ENCODE data around the gene PTPN7. TPM values are rescaled to one million over a fixed set of nuclear protein-coding genes. Genes with fewer than 3 reads are reported as not detected.

PTPN7 gene
- total RNA-seq, 1 experiment from 2014 or later: not detected

GRCh38 chr1:202155478-202156021, 4.9 kb downstream of the PTPN7 start:
- intact Hi-C loops (cut with micrococcal nuclease): no loop called here
- no TSS peak for BruUV-seq (replicated peaks)
- Mint-ChIP-seq H3K4me1 (ENCODE audit: insufficient read depth, unreplicated experiment) (peaks cover 14% of the 10 kb centered on the region), H3K36me3 (ENCODE audit: insufficient read depth, unreplicated experiment) (peaks cover 1% of the 10 kb centered on the region), H3K4me3 (ENCODE audit: unreplicated experiment) (no peak overlapping the region), H3K27ac (ENCODE audit: low read depth, unreplicated experiment) (no peak overlapping the region), H3K27me3 (ENCODE audit: insufficient read depth, unreplicated experiment) (peaks cover under 1% of the 10 kb centered on the region), H3K9me3 (ENCODE audit: unreplicated experiment) (no peaks in the 10 kb centered on the region)
- CTCF ChIA-PET: interaction anchor here (0.6 to 4.7 kb wide), 20 partner anchors 9 to 1306 kb away, joined by 3 to 44 read pairs (median 4); no protein-coding TSS in a partner anchor
- no peak for TF ChIP-seq CTCF (IDR thresholded peaks at IDR 0.05; ENCODE audit: unreplicated experiment)
- POLR2A ChIA-PET: interaction anchor here (0.7 kb wide), 1 partner anchor 649 kb away, joined by 5 read pairs; no protein-coding TSS in a partner anchor
- DNase-seq (ENCODE audit: unreplicated experiment): peak; percentile 92

- ChIA-PET POLR2A (interaction anchor here (0.7 to 0.9 kb wide), 4 partner anchors 11 to 708 kb away, joined by 3 to 8 read pairs (median 4); partner anchors contain the start of gene ARL8A), CTCF (interaction anchor here (0.5 to 4.7 kb wide), 21 partner anchors 9 to 524 kb away, joined by 3 to 44 read pairs (median 4); no protein-coding TSS in a partner anchor)
- Mint-ChIP-seq H3K4me1 (ENCODE audit: insufficient read depth, unreplicated experiment) (peaks cover 12% of the 10 kb centered on the region), H3K27ac (ENCODE audit: low read depth, unreplicated experiment) (no peak overlapping the region), H3K36me3 (ENCODE audit: insufficient read depth, unreplicated experiment) (no peaks in the 10 kb centered on the region), H3K27me3 (ENCODE audit: insufficient read depth, unreplicated experiment) (no peaks in the 10 kb centered on the region), H3K9me3 (ENCODE audit: unreplicated experiment) (no peaks in the 10 kb centered on the region), H3K4me3 (ENCODE audit: unreplicated experiment) (no peak overlapping the region)
- intact Hi-C loops (cut with micrococcal nuclease): no loop called here
- peak; percentile 92 for DNase-seq (ENCODE audit: unreplicated experiment)
- TF ChIP-seq CTCF (IDR thresholded peaks at IDR 0.05; ENCODE audit: unreplicated experiment): peak; percentile 58
- no TSS peak for BruUV-seq (replicated peaks)
Observed at GRCh38 chr1:202154766-202155477, 5.5 kb downstream of the PTPN7 start.

- no peak overlapping the region for H3K4me3 Mint-ChIP-seq (ENCODE audit: unreplicated experiment)
- no peak for DNase-seq (ENCODE audit: unreplicated experiment)
- peaks cover 12% of the 10 kb centered on the region for H3K4me1 Mint-ChIP-seq (ENCODE audit: insufficient read depth, unreplicated experiment)
- ChIA-PET CTCF (interaction anchor here (0.5 to 4.7 kb wide), 21 partner anchors 8 to 565 kb away, joined by 3 to 44 read pairs (median 4); no protein-coding TSS in a partner anchor), POLR2A (interaction anchor here (0.6 to 0.9 kb wide), 5 partner anchors 10 to 707 kb away, joined by 3 to 8 read pairs (median 3); partner anchors contain the start of gene ARL8A)
- no peak for TF ChIP-seq CTCF (IDR thresholded peaks at IDR 0.05; ENCODE audit: unreplicated experiment)
- BruUV-seq (replicated peaks): no TSS peak
- H3K9me3 Mint-ChIP-seq (ENCODE audit: unreplicated experiment): no peaks in the 10 kb centered on the region
- H3K36me3 Mint-ChIP-seq (ENCODE audit: insufficient read depth, unreplicated experiment): no peaks in the 10 kb centered on the region
- intact Hi-C loops (cut with micrococcal nuclease): no loop called here
- H3K27me3 Mint-ChIP-seq (ENCODE audit: insufficient read depth, unreplicated experiment): no peaks in the 10 kb centered on the region
- no peak overlapping the region for H3K27ac Mint-ChIP-seq (ENCODE audit: low read depth, unreplicated experiment)
Observed at GRCh38 chr1:202154148-202154765, 6.1 kb downstream of the PTPN7 start.

GRCh38 chr1:202153284-202153683, 7.1 kb downstream of the PTPN7 start:
- Mint-ChIP-seq H3K36me3 (ENCODE audit: insufficient read depth, unreplicated experiment) (no peaks in the 10 kb centered on the region), H3K9me3 (ENCODE audit: unreplicated experiment) (no peaks in the 10 kb centered on the region), H3K4me1 (ENCODE audit: insufficient read depth, unreplicated experiment) (peaks cover 12% of the 10 kb centered on the region), H3K27ac (ENCODE audit: low read depth, unreplicated experiment) (no peak overlapping the region), H3K4me3 (ENCODE audit: unreplicated experiment) (no peak overlapping the region), H3K27me3 (ENCODE audit: insufficient read depth, unreplicated experiment) (no peaks in the 10 kb centered on the region)
- TF ChIP-seq CTCF (IDR thresholded peaks at IDR 0.05; ENCODE audit: unreplicated experiment): no peak
- ChIA-PET CTCF (interaction anchor here (0.6 to 4.7 kb wide), 5 partner anchors 17 to 36 kb away, joined by 3 to 44 read pairs (median 4); no protein-coding TSS in a partner anchor), POLR2A (no interaction called here)
- intact Hi-C loops (cut with micrococcal nuclease): no loop called here
- no peak for DNase-seq (ENCODE audit: unreplicated experiment)
- no TSS peak for BruUV-seq (replicated peaks)

Measured in MCF 10A (cell line).